Activated CD8-positive, alpha-beta memory T cell treated with anti-CD3 and anti-CD28 coated beads, Interleukin-2, amount 50 U/mL, for 1 hour (primary cell): ENCODE results near the gene LONRF3.
"Not testable (repeated sequence)": the region's sequence is repeated elsewhere in the genome, so short reads cannot be mapped to it uniquely, and the experiment has no call there.

Experiments
- DNase-seq: peaks from one replicate; pipeline ENCODE4 v3.0.0-alpha.2; 2020; ENCODE audit errors: extremely low read depth

The LONRF3 gene

DNA sequence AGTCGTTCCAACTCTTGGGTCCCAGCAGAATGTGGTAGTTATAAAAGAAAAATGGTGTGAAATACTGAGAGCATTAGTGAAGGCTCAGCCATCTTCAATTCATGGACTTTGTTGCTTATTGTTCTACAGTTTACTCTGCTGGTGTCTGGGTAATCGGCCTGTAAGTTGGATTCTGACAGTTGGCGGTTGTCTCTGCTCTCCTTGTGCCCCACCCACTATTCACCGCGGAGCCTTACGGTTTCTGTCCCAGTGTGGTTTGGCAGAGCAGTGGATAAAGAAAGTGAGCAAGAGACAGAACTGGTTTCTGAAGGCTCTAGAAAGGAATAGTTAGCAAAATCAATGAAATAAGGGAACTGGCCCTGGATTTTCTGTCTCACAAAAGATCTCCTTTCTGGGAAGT lies 9.1 kb downstream of the LONRF3 start:
- no peak for DNase-seq

DNA sequence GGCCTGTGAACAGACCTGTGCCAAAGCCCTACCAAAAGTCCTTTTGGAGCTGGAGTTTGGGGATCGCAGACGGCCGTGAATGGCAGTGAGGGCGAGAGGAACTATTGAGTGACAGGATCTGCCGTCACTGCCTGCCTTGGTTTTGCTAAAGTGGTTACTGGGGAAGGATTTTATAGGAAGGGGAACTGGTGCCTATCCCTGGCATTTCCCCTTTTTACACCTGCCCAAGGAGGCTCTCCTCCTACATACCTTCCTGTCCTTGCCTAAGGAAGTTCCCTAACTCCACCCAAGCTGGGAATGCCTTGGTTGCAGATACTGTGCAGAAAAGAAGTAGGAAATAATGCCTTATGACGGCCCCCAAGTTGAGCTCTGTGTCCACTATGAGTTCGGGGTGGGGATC lies 14.5 kb downstream of the LONRF3 start:
- DNase-seq, result no peak

DNA sequence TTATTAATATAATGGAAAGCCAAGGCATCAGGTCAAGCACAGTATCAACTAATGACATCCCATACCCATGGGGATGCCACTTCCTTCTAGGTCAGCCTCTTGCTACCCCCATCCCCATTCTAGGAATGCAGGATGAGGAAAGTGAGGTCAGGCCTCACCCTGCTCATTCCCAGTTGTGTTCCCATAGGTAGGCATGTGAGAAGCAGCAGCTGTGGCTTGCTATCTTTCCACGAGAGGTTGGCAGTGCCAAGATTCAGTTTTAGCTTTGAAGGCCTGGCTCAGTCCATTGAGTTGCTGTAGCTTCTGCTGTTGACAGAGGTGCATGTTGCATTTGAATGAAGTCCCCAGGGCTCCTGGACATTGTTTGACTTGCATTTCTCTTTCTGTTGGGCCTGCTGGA lies 15.5 kb downstream of the LONRF3 start:
- no peak for DNase-seq

DNA sequence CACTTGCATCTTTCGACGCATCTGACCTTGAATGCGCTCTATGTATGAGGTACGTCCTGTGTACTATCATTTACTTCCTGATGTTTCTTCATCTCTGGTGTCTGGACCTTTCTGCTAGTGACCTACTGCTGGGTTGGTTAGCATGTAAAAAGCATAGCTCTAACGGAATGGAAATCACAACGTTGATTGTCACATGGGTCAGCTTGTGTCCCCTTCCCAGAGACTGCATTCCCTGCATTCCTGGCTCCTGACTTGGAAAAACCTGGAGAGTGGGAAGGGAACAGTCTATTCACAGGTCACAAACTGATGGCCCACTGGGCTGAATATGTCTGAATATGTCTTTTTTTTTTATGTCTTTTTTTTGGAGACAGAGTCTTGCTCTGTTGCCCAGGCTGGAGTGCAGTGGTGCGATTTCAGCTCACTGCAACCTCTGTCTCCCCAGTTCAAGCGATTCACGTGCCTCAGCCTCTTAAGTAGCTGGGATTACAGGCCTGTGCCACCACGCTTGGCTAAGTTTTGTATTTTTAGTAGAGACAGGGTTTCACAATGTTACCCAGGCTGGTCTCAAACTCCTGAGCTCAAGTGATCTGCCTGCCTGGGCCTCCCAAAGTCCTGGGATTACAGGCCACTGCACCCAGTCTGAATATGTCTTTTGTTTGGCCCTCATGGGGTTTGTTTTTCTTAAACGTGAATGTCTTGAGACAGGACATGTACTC lies 16.3 kb downstream of the LONRF3 start:
- DNase-seq, result no peak

DNA sequence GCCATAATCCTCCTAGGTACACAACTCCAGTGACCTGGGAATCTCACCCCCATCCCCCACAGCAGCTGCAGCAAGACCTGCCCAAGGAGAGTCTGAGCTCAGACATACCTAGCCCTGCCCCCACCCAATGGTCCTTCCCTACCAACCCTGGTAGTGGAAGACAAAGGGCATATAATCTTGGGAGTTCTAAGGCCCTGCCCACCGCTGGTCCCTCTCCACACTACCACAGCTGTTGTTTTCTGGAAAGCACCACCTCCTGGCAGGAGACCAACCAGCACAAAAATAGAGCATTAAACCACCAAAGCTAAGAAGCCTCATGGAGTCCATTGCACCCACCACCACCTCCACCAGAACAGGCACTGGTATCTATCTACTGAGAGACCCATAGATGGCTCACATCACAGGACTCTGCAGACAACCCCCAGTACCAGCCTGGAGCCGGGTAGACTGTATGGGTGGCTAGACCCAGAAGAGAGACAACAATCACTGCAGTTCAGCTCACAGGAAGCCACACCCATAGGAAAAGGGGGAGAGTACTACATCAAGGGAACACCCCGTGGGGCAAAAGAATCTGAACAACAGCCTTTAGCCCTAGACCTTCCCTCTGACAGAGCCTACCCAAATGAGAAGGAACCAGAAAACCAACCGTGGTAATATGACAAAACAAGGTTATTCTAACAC lies 18.2 kb downstream of the LONRF3 start:
- DNase-seq, result not testable (repeated sequence)

DNA sequence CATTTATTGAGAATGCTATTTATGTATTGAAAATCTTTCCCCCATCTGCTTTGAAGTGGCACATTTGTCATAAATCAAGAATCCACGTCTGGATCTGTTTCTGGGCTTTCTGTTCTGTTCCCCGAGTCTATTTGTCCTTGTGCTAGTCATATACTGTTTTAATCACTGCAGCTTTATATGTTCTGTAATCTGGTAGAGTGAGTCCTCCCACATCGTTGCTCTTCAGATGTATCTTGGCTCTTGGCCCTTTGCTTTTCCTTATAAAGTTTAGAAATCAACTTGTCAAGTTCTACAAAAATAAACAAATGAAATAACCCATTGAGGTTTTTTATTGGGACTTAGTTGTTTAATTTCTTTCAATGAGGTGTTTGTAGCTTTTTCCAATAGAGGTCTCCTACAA lies 29.0 kb downstream of the LONRF3 start:
- DNase-seq, result no peak

DNA sequence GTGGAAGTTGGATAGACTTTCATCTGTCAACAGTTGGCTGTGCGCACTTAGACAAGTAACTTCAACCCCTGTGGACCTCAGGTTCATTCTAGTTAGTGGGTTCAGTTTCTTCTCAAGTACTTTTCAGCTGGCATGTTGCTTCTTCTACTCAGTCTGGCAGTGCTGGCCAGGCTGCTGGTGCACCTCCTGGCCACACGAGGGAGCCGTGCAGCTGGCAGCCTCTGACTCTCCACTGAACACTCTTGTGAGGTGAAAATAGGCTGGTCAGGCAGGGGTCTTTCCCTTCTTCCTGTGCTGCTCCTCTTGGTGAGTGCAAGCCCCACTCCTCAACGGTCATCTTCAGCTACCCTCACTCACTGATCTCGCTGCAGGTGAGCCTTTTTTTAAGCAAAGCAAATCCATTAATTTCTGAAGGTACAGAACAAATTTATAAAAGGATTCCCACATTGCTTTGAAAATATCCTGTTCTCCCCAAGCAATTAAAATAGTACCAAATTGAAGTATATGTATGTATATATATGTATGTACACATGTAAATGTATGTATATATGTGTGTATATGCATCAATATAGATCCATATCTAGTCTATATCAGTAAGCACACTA lies 30.6 kb downstream of the LONRF3 start:
- DNase-seq, result no peak

DNA sequence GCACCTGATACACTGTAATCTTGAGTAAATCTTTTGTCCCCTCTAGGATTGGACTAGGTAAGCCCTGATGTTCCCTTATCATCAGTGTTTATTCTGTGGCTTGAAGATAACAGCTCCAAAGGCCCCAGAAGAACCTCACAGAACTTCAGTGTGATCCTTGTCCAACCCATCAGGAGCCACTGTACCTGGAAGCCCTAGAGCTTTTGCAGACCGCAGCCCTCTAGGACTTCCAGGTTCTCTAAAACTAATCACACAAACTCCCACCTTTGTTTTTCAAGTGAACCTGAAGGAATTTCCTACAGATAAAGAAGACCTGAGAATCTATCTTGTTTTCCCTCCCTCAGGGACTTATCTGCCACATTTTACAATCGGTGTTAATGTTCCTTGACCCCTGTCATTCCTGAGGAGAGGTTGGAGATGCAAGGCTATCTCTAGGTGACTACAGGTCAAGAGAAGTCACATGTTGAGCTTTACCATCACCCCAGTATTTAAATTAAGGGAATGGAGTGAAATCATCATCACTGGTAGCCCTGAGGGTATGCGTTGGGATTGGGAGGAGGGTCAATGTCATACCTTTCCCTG lies 32.9 kb downstream of the LONRF3 start:
- DNase-seq, result no peak

DNA sequence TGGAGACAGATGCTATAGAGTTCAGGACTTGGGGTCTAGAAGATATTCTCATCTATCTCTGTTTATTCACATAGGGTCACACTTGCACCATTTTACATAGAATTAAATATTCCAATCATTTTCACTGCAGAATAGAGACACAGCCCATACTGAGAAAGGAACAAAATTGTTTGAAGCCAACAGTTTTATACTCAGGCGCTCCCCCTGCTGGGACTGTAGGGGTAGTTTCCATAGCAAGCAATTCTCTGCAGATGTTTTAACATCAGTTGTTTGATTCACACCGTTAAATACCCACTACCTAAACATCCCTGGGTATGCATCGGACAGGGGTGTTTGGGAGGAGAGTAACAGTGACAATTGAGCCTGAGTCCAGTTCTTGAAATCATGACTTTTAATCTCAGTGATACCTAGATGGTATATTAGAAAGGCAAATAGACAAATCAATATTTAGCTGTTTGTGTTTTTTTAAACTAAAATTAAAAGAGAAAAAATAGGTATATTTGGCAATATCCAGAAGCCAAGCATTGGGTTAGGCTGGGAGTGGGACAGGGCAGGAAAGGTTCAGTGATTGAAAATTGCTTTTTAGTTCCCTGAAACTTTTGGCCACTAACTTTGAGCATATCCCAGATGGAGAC lies 33.8 kb downstream of the LONRF3 start:
- DNase-seq, result no peak

DNA sequence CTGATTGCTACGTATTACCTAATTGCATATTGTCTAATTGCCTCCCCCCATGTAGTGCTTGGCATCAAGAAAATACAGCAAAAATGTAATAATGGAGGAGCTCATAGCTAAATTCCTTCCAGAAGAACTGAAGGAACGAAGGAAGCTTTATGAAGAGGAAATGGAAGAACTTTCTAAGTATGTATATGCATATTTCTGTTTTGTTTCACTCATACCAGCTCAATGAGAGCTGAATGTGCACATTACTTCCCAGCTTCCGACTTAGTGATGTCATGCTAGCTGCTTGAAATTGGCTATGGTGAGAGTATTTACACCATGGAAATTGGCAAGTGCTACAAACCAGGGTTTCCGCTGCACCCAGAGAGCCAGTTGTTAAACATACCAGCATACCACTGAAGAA lies 34.7 kb downstream of the LONRF3 start:
- no peak for DNase-seq

DNA sequence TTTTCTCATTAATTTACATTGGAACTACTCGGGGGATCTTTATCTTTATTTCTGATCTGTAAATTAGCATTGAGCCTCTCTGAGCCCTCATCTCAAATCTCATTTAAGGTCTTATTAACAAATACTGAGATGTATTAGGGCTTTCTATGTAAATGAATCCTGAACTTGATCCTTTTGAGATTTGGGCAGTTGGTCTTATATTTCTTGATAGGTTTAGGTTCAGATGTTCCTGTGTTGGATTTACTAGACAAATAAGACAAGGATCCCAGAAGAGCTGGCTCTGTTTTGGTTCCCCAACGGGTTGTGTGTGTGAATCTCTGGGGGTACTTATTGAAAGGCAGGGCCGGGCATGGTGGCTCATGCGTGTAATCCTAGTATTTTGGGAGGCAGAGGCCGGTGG lies 36.1 kb downstream of the LONRF3 start:
- DNase-seq, result no peak

DNA sequence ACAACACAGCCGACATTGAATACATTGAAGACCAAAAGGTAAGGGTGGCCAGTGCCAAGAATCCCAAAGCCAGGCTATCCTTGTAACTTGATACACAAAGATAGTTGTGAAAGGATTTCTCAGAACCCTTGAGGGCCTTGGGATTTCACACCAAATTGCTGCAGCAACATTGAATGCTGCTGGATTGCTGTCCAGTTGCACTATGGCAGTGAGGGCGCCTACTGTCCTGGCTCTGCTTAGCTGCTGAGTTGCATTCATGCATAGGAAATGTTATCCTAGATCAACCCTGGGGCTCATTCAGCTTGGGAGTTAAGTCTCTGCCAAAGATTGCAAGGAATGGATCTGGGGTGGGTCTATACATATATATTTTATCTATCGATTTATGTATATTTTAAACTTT lies 38.7 kb downstream of the LONRF3 start:
- DNase-seq, result no peak

DNA sequence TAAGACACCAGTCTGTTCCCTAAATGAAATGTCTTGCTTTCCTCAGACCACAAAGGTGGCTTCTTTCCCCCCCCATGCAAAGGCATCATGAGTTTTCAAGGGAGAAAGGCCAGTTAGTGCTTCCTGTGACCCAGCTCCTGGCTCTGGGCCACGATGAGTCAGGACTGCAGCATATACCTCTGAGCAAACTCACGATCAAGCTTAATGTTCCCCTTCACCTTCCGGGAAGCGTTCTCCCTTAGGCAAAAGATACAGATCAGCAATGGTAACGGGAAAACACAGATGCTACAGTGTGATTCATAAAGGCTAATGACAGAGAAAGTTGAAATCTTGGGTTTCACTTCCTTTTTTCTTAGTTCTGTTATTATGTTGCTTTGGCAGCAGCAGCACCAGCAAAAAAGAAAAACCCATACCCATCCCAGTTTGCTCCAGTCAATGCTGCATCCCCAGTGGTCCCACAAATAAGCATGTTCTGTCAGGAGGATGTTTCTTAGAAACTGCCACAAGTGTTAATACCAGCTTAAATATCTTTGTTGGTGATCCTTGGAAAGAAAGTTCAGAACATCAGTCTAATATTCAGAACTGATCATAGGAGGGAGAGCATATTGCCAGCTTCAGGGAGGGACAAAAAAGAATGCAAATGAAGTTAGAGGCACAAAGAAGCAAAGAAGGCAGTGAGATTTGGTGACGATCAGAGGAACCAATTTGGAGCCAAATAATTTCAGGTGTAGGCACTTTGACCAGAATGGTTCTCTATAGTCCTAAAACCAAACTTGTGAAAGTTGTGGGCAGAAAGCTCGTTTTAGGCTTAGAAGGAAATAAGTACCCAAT lies 41.2 kb downstream of the LONRF3 start:
- no peak for DNase-seq

DNA sequence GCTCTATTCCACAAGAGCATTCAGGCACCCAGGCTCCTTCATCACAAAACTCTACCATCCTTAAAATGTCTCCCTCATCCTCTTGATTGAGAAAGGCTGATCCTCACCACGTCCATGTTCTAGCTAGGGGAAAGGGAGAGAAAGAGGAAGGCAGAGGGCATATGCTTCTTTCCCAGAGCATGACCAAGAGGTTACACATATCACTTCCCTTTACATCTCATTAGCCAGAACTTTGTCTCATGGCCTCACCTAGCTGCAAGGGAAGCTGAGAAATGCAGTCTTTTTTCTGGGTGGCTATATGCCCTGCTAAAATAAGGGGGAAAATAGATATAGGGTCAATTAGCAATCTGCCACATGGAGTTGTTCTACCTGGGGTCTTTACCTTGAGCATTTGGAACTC lies 42.7 kb downstream of the LONRF3 start:
- no peak for DNase-seq

DNA sequence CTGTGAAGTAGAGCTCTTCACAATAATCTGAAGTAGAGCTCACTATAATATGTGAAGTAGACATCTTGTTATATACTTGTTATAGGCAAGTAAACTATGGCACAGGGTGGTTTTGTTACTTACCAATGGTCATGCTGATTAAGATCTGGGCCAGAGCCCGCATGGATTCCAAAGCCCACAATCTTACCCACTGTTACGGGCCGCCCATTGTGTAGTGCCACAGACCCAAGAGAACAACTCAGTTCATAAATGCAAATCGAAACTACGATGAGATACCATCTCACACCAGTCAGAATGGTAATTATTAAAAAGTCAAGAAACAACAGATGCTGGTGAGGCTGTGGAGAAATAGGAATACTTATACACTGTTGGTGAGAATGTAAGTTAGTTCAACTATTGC lies 51.5 kb downstream of the LONRF3 start:
- DNase-seq, result no peak

DNA sequence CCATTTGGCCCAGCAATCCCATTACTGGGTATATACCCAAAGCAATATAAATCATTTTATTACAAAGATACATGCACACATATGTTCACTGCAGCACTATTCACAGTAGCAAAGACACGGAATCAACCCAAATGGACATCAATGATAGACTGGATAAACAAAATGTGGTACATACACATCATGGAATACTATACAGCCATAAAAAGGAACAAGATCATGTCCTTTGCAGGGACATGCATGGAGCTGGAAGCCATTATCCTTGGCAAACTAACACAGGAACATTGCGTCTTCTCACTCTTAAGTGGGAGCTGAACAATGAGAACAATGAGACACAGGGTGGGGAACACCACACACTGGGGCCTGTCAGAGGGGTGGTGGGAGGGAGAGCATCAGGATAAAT lies 51.9 kb downstream of the LONRF3 start:
- not testable (repeated sequence) for DNase-seq

DNA sequence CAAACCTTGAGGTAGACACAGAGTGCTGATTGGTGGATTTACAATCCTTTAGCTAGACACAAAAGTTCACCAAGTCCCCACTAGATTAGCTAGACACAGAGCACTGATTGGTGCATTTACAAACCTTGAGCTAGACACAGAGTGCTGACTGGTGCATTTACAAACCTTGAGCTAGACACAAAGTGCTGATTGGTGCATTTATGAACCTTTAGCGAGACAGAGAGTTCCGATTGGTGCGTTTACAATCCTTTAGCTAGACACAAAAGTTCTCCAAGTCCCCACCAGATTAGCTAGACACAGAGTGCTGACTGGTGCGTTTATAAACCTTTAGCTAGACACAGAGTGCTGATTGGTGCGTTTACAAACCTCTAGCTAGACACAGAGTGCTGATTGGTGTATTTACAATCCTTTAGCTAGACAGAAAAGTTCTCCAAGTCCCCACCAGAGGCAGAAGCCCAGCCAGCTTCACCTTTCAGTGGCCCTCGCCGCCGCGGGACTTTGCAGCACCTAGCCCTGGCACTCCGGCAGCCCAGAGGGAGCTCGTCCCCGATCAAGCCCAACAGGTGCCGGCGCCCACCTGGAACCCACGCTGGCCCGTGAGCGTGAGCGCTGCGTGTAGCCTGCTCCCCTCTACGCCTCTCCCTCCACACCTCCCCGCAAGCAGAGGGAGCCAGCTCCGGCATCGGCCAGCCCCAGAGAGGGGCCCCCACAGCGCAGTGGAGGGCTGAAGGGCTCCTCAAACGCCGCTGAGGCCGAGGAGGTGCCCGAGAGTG lies 53.7 kb downstream of the LONRF3 start:
- not testable (repeated sequence) for DNase-seq

DNA sequence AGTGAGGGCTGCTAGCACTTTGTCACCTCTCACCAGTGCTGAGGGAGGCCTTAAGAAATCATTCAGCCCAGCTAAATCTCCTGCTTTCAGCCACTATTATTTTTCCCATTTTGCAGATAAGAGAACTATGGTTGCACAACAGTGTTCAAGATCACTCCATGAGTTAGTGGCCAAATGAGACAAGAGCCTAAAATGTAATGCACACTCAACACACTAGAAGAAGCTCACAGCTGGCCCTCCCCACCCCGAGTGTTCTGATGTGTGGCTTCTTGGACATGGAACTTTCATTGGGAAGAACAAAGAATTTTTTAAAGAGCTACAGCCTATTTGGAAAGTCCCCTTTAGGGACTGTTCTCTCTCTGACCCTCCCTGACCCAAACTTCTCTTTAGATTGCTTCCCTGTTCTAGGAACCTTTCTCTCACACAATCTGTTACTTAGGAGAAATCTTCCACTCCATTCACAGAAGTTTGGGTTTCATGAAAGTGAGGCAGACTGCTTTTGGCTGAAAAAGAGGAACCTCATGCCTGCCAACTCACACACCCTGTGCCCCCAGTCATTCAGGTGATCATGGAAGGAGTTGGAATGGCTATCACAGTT lies 54.4 kb downstream of the LONRF3 start:
- DNase-seq, result no peak

DNA sequence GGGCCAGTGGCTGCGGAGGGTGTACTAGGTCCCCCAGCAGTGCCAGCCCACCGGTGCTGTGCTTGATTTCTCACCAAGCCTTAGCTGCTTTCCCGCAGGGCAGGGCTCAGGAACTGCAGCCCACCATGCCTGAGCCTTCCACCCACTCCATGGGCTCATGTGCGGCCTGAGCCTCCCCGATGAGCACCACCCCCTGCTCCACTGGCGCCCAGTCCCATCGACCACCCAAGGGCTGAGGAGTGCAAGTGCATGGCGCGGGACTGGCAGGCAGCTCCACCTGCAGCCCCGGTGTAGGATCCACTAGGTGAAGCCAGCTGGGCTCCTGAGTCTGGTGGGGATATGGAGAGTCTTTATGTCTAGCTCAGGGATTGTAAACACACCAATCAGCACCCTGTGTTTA lies 55.2 kb downstream of the LONRF3 start:
- DNase-seq, result not testable (repeated sequence)

DNA sequence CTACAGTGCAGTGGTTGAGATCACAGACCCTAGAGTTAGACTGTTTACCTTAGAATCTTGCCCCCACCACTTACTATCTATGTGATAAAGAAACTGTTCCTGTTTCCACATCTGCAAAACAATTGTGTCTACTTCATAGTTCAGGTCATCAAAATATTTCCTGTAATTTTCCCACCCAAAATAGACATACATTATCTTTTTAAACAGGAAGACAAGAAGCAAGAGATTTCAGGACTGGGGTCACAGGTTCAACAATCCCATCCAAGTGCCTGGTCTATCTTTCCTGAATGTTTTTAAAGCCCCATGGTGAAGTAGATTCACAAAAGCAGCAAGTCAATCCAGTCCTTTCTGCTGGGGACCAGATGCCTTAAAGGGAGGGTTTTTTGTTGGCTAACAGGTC lies 56.6 kb downstream of the LONRF3 start:
- no peak for DNase-seq
